Fibroblast of skin of left quadriceps (primary cell): Measurements from ENCODE around the gene JADE3.
A peak's percentile ranks its signal among the peaks of the same experiment; 100 is the strongest.

Experiments used
- DNase-seq, 2 experiments: peaks; one replicate each; pipeline ENCODE4 v3.0.0-alpha.2; 2013; ENCODE audit warnings: low read depth in 2 of 2

Gene JADE3

GRCh38 chrX:46912098-46912602 lies at the start of gene JADE3:
TSS of gene JADE3 (plus strand) at chrX:46912421. CDS start at chrX:46984895, 72,474 bp downstream.
- DNase-seq = peak in 1 of 2 experiments; percentile 32

GRCh38 chrX:46863072-46863471 lies 49.1 kb upstream of the JADE3 start:
- no peak for DNase-seq

GRCh38 chrX:46864606-46865005 lies 47.6 kb upstream of the JADE3 start:
- no peak for DNase-seq

GRCh38 chrX:46865281-46865680 lies 46.9 kb upstream of the JADE3 start:
- peak in 1 of 2 experiments; percentile 7 for DNase-seq

- no peak for DNase-seq
These were observed 45.5 kb upstream of the JADE3 start for GRCh38 chrX:46866726-46867125.

- DNase-seq = peak in 1 of 2 experiments; percentile 11
These were observed 38.5 kb upstream of the JADE3 start for GRCh38 chrX:46873746-46874145.

GRCh38 chrX:46876901-46877300 lies 35.3 kb upstream of the JADE3 start:
- no peak for DNase-seq

- DNase-seq = no peak
These were observed 30.0 kb upstream of the JADE3 start for GRCh38 chrX:46882266-46882665.

GRCh38 chrX:46884799-46885198 lies 27.4 kb upstream of the JADE3 start:
- no peak for DNase-seq

- no peak for DNase-seq
These were observed 14.0 kb upstream of the JADE3 start for GRCh38 chrX:46898207-46898606.

GRCh38 chrX:46903458-46904242 lies 8.6 kb upstream of the JADE3 start:
- peak; percentile 26 to 31 for DNase-seq

- no peak for DNase-seq
These were observed 7.6 kb upstream of the JADE3 start for GRCh38 chrX:46904626-46905025.

- DNase-seq = no peak
These were observed 1.8 kb upstream of the JADE3 start for GRCh38 chrX:46910415-46910814.

- no peak for DNase-seq
These were observed 626 bp downstream of the JADE3 start for GRCh38 chrX:46912603-46913491.

- no peak for DNase-seq
These were observed 1.4 kb downstream of the JADE3 start for GRCh38 chrX:46913667-46914066.

GRCh38 chrX:46916273-46916672 lies 4.1 kb downstream of the JADE3 start:
- DNase-seq = no peak

GRCh38 chrX:46917622-46918021 lies 5.4 kb downstream of the JADE3 start:
- DNase-seq = no peak

GRCh38 chrX:46918434-46918833 lies 6.2 kb downstream of the JADE3 start:
- no peak for DNase-seq

GRCh38 chrX:46920235-46920634 lies 8.0 kb downstream of the JADE3 start:
- DNase-seq = no peak

- DNase-seq = no peak
These were observed 10.4 kb downstream of the JADE3 start for GRCh38 chrX:46922611-46923010.

GRCh38 chrX:46927718-46928117 lies 15.5 kb downstream of the JADE3 start:
- no peak for DNase-seq

- peak in 1 of 2 experiments; percentile 12 for DNase-seq
These were observed 17.4 kb downstream of the JADE3 start for GRCh38 chrX:46929439-46930261.
